SK-N-SH (cell line): ENCODE measurements around the gene GCA. TPM values are rescaled to one million over a fixed set of nuclear protein-coding genes. Genes with fewer than 3 reads are reported as not detected.

Source experiments
- CTCF ChIA-PET: fragments of 300-600, 350-600 bp; formaldehyde crosslinking; extraction: SDS; loops from one replicate; lab custom pipeline; 2021; lab: Yijun Ruan, JAX
- POLR2A ChIA-PET: fragments of 350-600 bp; sonication (Branson Sonifier 250); formaldehyde crosslinking; extraction: SDS; loops from one replicate; lab custom pipeline; 2020; ENCODE audit warnings: antibody characterized with exemption, inconsistent platforms; lab: Yijun Ruan, JAX
- DNase-seq: peaks from one replicate; pipeline ENCODE4 v3.0.0; 2012
- H2AFZ ChIP-seq: fragments of 200-600 bp; sonication (generic); 2 replicates; pipeline ENCODE4 v1.8.1; 2016; ENCODE audit warnings: antibody characterized with exemption, mild to moderate bottlenecking, low read depth
- H3F3A ChIP-seq: fragments of 200-600 bp; sonication (generic); replicated peaks from 2 replicates; pipeline ENCODE3; 2016; ENCODE audit warnings: antibody characterized with exemption, mild to moderate bottlenecking; ENCODE audit not compliant: insufficient read depth
- H3K27ac ChIP-seq, 2 experiments: fragments of 200-500 bp in 1 of 2; fragments of 200-600 bp in 1 of 2; sonication (Bioruptor generic) in 1 of 2; sonication (generic), shearing (Covaris generic) in 1 of 2; 2 replicates each; pipeline versions ENCODE4 v1.5.1 to v1.6.1; 2014 to 2016; ENCODE audit warnings: low read depth in 2 of 2, inconsistent platforms in 1 of 2, low read length in 1 of 2, mild to moderate bottlenecking in 1 of 2, mixed read lengths in 1 of 2
- H3K27me3 ChIP-seq: fragments of 200-600 bp; sonication (generic), shearing (Covaris generic); 2 replicates; pipeline ENCODE4 v1.6.1; 2016; ENCODE audit warnings: mixed run types; ENCODE audit not compliant: insufficient read depth
- H3K36me3 ChIP-seq, 2 experiments: fragments of 200-500 bp in 1 of 2; fragments of 200-600 bp in 1 of 2; sonication (Bioruptor generic) in 1 of 2; sonication (generic) in 1 of 2; replicated peaks in 1 of 2; 2 replicates each; pipeline versions ENCODE3 to v1.5.1; 2014 to 2016; ENCODE audit warnings: low read length in 1 of 2, mild to moderate bottlenecking in 1 of 2; ENCODE audit not compliant: insufficient read depth in 2 of 2, control insufficient read depth in 1 of 2
- H3K4me1 ChIP-seq, 2 experiments: fragments of 200-500 bp in 1 of 2; fragments of 200-600 bp in 1 of 2; sonication (Bioruptor generic) in 1 of 2; sonication (generic), shearing (Covaris generic) in 1 of 2; 2 replicates each; pipeline versions ENCODE4 v1.5.1 to v1.6.1; 2014 to 2016; ENCODE audit warnings: low read depth in 1 of 2, low read length in 1 of 2, mixed run types in 1 of 2; ENCODE audit not compliant: insufficient read depth in 2 of 2, control insufficient read depth in 1 of 2
- H3K4me2 ChIP-seq: fragments of 200-600 bp; sonication (generic), shearing (Covaris generic); 2 replicates; pipeline ENCODE4 v1.6.1; 2017; ENCODE audit warnings: mixed run types
- H3K4me3 ChIP-seq, 2 experiments: fragments of 200-500 bp in 1 of 2; fragments of 200-600 bp in 1 of 2; sonication (Bioruptor generic) in 1 of 2; sonication (generic), shearing (Covaris generic) in 1 of 2; 2 replicates each; pipeline versions ENCODE4 v1.5.1 to v1.8.1; 2014 to 2016; ENCODE audit warnings: low read depth in 2 of 2, inconsistent platforms in 1 of 2, low read length in 1 of 2, mild to moderate bottlenecking in 1 of 2, mixed read lengths in 1 of 2, moderate library complexity in 1 of 2
- H3K79me2 ChIP-seq: fragments of 200-600 bp; sonication (generic); 2 replicates; pipeline ENCODE4 v1.8.1; 2017; ENCODE audit warnings: mild to moderate bottlenecking; ENCODE audit not compliant: insufficient read depth
- H3K9ac ChIP-seq: fragments of 200-600 bp; sonication (generic); 2 replicates; pipeline ENCODE4 v1.6.1; 2017; ENCODE audit warnings: mixed run types
- H3K9me2 ChIP-seq: fragments of 200-600 bp; sonication (generic); 2 replicates; pipeline ENCODE4 v1.6.1; 2017; ENCODE audit warnings: mixed run types
- H3K9me3 ChIP-seq: fragments of 200-600 bp; sonication (generic); 2 replicates; pipeline ENCODE4 v1.6.1; 2017; ENCODE audit warnings: mixed run types, mild to moderate bottlenecking, moderate library complexity
- H4K20me1 ChIP-seq: fragments of 200-600 bp; sonication (generic); 2 replicates; pipeline ENCODE4 v1.6.1; 2017; ENCODE audit warnings: mild to moderate bottlenecking, mixed run types; ENCODE audit not compliant: insufficient read depth
- CHD2 ChIP-seq: fragments of 150-350 bp; IDR thresholded peaks from 2 replicates; pipeline ENCODE4 v1.6.1; 2018; ENCODE audit warnings: low read length; ENCODE audit not compliant: partially characterized antibody
- FOXM1 ChIP-seq: IDR thresholded peaks from 2 replicates; pipeline ENCODE4 v1.4.0; 2012; ENCODE audit warnings: low read depth, mild to moderate bottlenecking
- GABPA ChIP-seq: IDR thresholded peaks from 2 replicates; pipeline ENCODE4 v1.4.0; 2012; ENCODE audit warnings: low read depth, mild to moderate bottlenecking
- MXI1 ChIP-seq: IDR thresholded peaks from 2 replicates; pipeline ENCODE4 v1.6.1; 2012; ENCODE audit warnings: mild to moderate bottlenecking, low read depth, low read length, improper control_type of control experiment
- RAD21 ChIP-seq: IDR thresholded peaks from 2 replicates; pipeline ENCODE4 v1.6.1; 2012; ENCODE audit warnings: mild to moderate bottlenecking, low read length
- RXRA ChIP-seq: IDR thresholded peaks from 2 replicates; pipeline ENCODE4 v1.4.0; 2012; ENCODE audit warnings: low read depth, mild to moderate bottlenecking, borderline replicate concordance
- TAF1 ChIP-seq: IDR thresholded peaks from 2 replicates; pipeline ENCODE4 v1.6.1; 2012; ENCODE audit warnings: low read depth, mild to moderate bottlenecking, low read length, moderate library complexity, borderline replicate concordance
- YY1 ChIP-seq: IDR thresholded peaks from 2 replicates; pipeline ENCODE4 v1.4.0; 2012; ENCODE audit warnings: low read depth, mild to moderate bottlenecking
- WGBS: methylation state at CpG from one replicate; pipeline ENCODE4 v1.1.6; 2017; ENCODE audit warnings: low lambda C conversion rate; 5-methylcytosine and 5-hydroxymethylcytosine counted together
- polyA plus RNA-seq, 3 experiments: library from polyadenylated mRNA; depleted of rRNA; stranded (reverse); fragments of >200 nt; gene quantifications; 2 replicates each; pipeline ENCODE4 v1.2.3, GENCODE V29; 2012
- TF ChIP-seq, protein P1 (sequence below): fragments of 200-600 bp; sonication (generic); IDR thresholded peaks from 2 replicates; pipeline ENCODE4 v1.6.1; 2017; ENCODE audit warnings: antibody characterized with exemption, mild to moderate bottlenecking, moderate library complexity
- TF ChIP-seq, protein P2 (sequence below): fragments of 150-350 bp; IDR thresholded peaks from 2 replicates; pipeline ENCODE4 v1.6.1; 2016; ENCODE audit warnings: mild to moderate bottlenecking, low read depth, low read length
- TF ChIP-seq, protein P3 (sequence below): IDR thresholded peaks from 2 replicates; pipeline ENCODE4 v1.6.1; 2012; ENCODE audit warnings: mild to moderate bottlenecking, low read depth, low read length, moderate library complexity
- TF ChIP-seq, protein P4 (sequence below): IDR thresholded peaks from 2 replicates; pipeline ENCODE4; 2012
- TF ChIP-seq, protein P5 (sequence below): IDR thresholded peaks from 2 replicates; pipeline ENCODE4 v1.4.0; 2012; ENCODE audit warnings: low read depth, borderline replicate concordance
- TF ChIP-seq, protein P6 (sequence below): IDR thresholded peaks from 2 replicates; pipeline ENCODE4 v1.4.0; 2012; ENCODE audit warnings: low read depth
- TF ChIP-seq, protein P7 (sequence below): IDR thresholded peaks from 2 replicates; pipeline ENCODE4 v1.4.0; 2012; ENCODE audit warnings: low read depth, borderline replicate concordance

Gene GCA
- polyA plus RNA-seq, 1 of the 3 experiments (the other 2 are of a cell fraction), result 12.2 TPM

DNA sequence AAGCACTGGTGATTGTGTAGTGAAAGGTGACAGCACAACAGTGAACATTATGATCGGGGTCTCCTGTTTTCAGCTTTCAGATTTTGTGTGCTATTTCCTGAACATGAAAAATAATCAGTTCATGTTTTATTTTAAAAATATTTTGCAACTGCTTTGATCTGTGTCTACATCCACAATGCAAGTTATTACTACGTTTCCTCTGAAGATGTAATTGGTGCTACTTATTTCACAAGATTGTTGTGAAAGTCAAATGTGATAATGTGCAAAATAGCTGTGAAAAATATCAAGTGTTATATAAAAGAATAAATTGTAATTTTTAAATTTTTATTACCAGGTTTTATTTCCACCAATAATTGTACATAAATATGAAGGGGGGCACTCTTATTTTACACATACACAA is 6.1 kb upstream of the GCA start:
- CTCF ChIA-PET, result interaction anchor here (0.8 to 2.0 kb wide), 3 partner anchors 11 to 39 kb away, joined by 3 to 10 read pairs (median 3); no protein-coding TSS in a partner anchor
- WGBS, result 47% methylated on average over 2 of the region's 2 CpGs
- H3K27me3 ChIP-seq, result no peaks in the 10 kb centered on the region
- H3K9me2 ChIP-seq, result no peaks in the 10 kb centered on the region
- H3F3A ChIP-seq, result no peaks in the 10 kb centered on the region
- DNase-seq, result no peak
- H3K79me2 ChIP-seq, result no peaks in the 10 kb centered on the region
- no peak overlapping the region for H3K4me2 ChIP-seq
- H3K9me3 ChIP-seq, result no peaks in the 10 kb centered on the region
- no peak overlapping the region for H2AFZ ChIP-seq
- no peak overlapping the region for H3K27ac ChIP-seq
- POLR2A ChIA-PET, result no interaction called here
- no peaks in the 10 kb centered on the region for H3K4me1 ChIP-seq
- H3K36me3 ChIP-seq, result no peaks in the 10 kb centered on the region
- TF ChIP-seq TAF1 (no peak), MXI1 (no peak), CHD2 (no peak), FOXM1 (no peak), RAD21 (no peak), RXRA (no peak), GABPA (no peak), YY1 (no peak)
- TF ChIP-seq, protein P1, sequence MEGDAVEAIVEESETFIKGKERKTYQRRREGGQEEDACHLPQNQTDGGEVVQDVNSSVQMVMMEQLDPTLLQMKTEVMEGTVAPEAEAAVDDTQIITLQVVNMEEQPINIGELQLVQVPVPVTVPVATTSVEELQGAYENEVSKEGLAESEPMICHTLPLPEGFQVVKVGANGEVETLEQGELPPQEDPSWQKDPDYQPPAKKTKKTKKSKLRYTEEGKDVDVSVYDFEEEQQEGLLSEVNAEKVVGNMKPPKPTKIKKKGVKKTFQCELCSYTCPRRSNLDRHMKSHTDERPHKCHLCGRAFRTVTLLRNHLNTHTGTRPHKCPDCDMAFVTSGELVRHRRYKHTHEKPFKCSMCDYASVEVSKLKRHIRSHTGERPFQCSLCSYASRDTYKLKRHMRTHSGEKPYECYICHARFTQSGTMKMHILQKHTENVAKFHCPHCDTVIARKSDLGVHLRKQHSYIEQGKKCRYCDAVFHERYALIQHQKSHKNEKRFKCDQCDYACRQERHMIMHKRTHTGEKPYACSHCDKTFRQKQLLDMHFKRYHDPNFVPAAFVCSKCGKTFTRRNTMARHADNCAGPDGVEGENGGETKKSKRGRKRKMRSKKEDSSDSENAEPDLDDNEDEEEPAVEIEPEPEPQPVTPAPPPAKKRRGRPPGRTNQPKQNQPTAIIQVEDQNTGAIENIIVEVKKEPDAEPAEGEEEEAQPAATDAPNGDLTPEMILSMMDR, result no peak
- TF ChIP-seq, protein P2, sequence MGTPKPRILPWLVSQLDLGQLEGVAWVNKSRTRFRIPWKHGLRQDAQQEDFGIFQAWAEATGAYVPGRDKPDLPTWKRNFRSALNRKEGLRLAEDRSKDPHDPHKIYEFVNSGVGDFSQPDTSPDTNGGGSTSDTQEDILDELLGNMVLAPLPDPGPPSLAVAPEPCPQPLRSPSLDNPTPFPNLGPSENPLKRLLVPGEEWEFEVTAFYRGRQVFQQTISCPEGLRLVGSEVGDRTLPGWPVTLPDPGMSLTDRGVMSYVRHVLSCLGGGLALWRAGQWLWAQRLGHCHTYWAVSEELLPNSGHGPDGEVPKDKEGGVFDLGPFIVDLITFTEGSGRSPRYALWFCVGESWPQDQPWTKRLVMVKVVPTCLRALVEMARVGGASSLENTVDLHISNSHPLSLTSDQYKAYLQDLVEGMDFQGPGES, result no peak
- TF ChIP-seq, protein P3, sequence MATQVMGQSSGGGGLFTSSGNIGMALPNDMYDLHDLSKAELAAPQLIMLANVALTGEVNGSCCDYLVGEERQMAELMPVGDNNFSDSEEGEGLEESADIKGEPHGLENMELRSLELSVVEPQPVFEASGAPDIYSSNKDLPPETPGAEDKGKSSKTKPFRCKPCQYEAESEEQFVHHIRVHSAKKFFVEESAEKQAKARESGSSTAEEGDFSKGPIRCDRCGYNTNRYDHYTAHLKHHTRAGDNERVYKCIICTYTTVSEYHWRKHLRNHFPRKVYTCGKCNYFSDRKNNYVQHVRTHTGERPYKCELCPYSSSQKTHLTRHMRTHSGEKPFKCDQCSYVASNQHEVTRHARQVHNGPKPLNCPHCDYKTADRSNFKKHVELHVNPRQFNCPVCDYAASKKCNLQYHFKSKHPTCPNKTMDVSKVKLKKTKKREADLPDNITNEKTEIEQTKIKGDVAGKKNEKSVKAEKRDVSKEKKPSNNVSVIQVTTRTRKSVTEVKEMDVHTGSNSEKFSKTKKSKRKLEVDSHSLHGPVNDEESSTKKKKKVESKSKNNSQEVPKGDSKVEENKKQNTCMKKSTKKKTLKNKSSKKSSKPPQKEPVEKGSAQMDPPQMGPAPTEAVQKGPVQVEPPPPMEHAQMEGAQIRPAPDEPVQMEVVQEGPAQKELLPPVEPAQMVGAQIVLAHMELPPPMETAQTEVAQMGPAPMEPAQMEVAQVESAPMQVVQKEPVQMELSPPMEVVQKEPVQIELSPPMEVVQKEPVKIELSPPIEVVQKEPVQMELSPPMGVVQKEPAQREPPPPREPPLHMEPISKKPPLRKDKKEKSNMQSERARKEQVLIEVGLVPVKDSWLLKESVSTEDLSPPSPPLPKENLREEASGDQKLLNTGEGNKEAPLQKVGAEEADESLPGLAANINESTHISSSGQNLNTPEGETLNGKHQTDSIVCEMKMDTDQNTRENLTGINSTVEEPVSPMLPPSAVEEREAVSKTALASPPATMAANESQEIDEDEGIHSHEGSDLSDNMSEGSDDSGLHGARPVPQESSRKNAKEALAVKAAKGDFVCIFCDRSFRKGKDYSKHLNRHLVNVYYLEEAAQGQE, result no peak
- TF ChIP-seq, protein P4, sequence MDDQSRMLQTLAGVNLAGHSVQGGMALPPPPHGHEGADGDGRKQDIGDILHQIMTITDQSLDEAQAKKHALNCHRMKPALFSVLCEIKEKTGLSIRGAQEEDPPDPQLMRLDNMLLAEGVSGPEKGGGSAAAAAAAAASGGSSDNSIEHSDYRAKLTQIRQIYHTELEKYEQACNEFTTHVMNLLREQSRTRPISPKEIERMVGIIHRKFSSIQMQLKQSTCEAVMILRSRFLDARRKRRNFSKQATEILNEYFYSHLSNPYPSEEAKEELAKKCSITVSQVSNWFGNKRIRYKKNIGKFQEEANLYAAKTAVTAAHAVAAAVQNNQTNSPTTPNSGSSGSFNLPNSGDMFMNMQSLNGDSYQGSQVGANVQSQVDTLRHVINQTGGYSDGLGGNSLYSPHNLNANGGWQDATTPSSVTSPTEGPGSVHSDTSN, result no peak
- TF ChIP-seq, protein P5, sequence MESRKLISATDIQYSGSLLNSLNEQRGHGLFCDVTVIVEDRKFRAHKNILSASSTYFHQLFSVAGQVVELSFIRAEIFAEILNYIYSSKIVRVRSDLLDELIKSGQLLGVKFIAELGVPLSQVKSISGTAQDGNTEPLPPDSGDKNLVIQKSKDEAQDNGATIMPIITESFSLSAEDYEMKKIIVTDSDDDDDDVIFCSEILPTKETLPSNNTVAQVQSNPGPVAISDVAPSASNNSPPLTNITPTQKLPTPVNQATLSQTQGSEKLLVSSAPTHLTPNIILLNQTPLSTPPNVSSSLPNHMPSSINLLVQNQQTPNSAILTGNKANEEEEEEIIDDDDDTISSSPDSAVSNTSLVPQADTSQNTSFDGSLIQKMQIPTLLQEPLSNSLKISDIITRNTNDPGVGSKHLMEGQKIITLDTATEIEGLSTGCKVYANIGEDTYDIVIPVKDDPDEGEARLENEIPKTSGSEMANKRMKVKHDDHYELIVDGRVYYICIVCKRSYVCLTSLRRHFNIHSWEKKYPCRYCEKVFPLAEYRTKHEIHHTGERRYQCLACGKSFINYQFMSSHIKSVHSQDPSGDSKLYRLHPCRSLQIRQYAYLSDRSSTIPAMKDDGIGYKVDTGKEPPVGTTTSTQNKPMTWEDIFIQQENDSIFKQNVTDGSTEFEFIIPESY, result no peak
- TF ChIP-seq, protein P6, sequence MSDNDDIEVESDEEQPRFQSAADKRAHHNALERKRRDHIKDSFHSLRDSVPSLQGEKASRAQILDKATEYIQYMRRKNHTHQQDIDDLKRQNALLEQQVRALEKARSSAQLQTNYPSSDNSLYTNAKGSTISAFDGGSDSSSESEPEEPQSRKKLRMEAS, result no peak
- TF ChIP-seq, protein P7, sequence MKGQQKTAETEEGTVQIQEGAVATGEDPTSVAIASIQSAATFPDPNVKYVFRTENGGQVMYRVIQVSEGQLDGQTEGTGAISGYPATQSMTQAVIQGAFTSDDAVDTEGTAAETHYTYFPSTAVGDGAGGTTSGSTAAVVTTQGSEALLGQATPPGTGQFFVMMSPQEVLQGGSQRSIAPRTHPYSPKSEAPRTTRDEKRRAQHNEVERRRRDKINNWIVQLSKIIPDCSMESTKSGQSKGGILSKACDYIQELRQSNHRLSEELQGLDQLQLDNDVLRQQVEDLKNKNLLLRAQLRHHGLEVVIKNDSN, result no peak
- H3K4me3 ChIP-seq, result no peak overlapping the region
- no peak overlapping the region for H3K9ac ChIP-seq
- no peaks in the 10 kb centered on the region for H4K20me1 ChIP-seq
